Parathyroid adenoma (tissue), 2 donors: Measurements from ENCODE around the gene CELSR2.

ENCODE experiments used
- H2AFZ ChIP-seq: fragments of 300-600 bp; sonication (generic); one replicate; pipeline ENCODE4 v1.7.0; 2017; ENCODE audit warnings: antibody characterized with exemption, mild to moderate bottlenecking
- H3K27ac ChIP-seq: fragments of 300-600 bp; sonication (generic); one replicate; pipeline ENCODE4 v1.7.0; 2017
- H3K27me3 ChIP-seq: fragments of 300-600 bp; sonication (generic); one replicate; pipeline ENCODE4 v1.7.0; 2017; ENCODE audit warnings: low read length; ENCODE audit not compliant: control insufficient read depth, insufficient read depth
- H3K36me3 ChIP-seq: fragments of 300-600 bp; sonication (generic); one replicate; pipeline ENCODE4 v1.7.0; 2017; ENCODE audit warnings: low read length; ENCODE audit not compliant: control insufficient read depth, insufficient read depth
- H3K4me1 ChIP-seq: fragments of 300-600 bp; sonication (generic); one replicate; pipeline ENCODE4 v1.7.0; 2017; ENCODE audit warnings: control low read depth
- H3K4me2 ChIP-seq: fragments of 300-600 bp; sonication (generic); one replicate; pipeline ENCODE4 v1.7.0; 2017; ENCODE audit warnings: low read length
- H3K4me3 ChIP-seq: fragments of 300-600 bp; sonication (generic); one replicate; pipeline ENCODE4 v1.7.0; 2017; ENCODE audit warnings: low read depth, low read length
- H3K79me2 ChIP-seq: fragments of 300-600 bp; sonication (generic); one replicate; pipeline ENCODE4 v1.7.0; 2017; ENCODE audit warnings: control low read depth
- H3K9ac ChIP-seq: fragments of 300-600 bp; sonication (generic); one replicate; pipeline ENCODE4 v1.7.0; 2017; ENCODE audit warnings: mild to moderate bottlenecking
- H3K9me3 ChIP-seq: fragments of 300-600 bp; sonication (generic); one replicate; pipeline ENCODE4 v1.7.0; 2017; ENCODE audit warnings: low read length; ENCODE audit not compliant: control insufficient read depth
- CTCF ChIP-seq: fragments of 300-600 bp; sonication (generic); IDR thresholded peaks from one replicate; pipeline ENCODE4 v1.7.0; 2017; ENCODE audit warnings: antibody characterized with exemption, mild to moderate bottlenecking
- donor health status: primary hyperparathyroidism.

Gene CELSR2

GRCh38 chr1:109319114-109319513 is 69.8 kb downstream of the CELSR2 start:
- H3K4me2 ChIP-seq = no peak overlapping the region
- TF ChIP-seq CTCF = no peak
- H3K9ac ChIP-seq = no peak overlapping the region
- H2AFZ ChIP-seq = no peak overlapping the region
- no peaks in the 10 kb centered on the region for H3K9me3 ChIP-seq
- H3K36me3 ChIP-seq = no peaks in the 10 kb centered on the region
- no peaks in the 10 kb centered on the region for H3K4me1 ChIP-seq
- H3K27ac ChIP-seq = no peak overlapping the region
- H3K79me2 ChIP-seq = no peaks in the 10 kb centered on the region
- no peaks in the 10 kb centered on the region for H3K27me3 ChIP-seq
- no peak overlapping the region for H3K4me3 ChIP-seq

GRCh38 chr1:109322974-109323373 is 73.6 kb downstream of the CELSR2 start:
- Histone ChIP-seq H3K4me1 (no peaks in the 10 kb centered on the region), H3K27ac (no peak overlapping the region), H3K79me2 (no peaks in the 10 kb centered on the region), H3K4me2 (no peak overlapping the region), H3K9me3 (no peaks in the 10 kb centered on the region), H2AFZ (no peak overlapping the region), H3K4me3 (no peak overlapping the region), H3K27me3 (no peaks in the 10 kb centered on the region), H3K36me3 (no peaks in the 10 kb centered on the region), H3K9ac (no peak overlapping the region)
- TF ChIP-seq CTCF = no peak
